GM23338 (cell line): ENCODE results near the gene TCF12.

ENCODE experiments used
- EZH2 ChIP-seq: fragments of 200-600 bp; sonication (generic); IDR thresholded peaks from one replicate; pipeline ENCODE4 v1.8.0; 2017; ENCODE audit warnings: antibody characterized with exemption, mild to moderate bottlenecking, low read depth; ENCODE audit not compliant: unreplicated experiment
- EZH2phosphoT487 ChIP-seq: fragments of 200-600 bp; sonication (generic); IDR thresholded peaks from one replicate; pipeline ENCODE4 v1.8.1; 2018; ENCODE audit warnings: antibody characterized with exemption; ENCODE audit not compliant: unreplicated experiment
- POLR2AphosphoS5 ChIP-seq: IDR thresholded peaks from 2 replicates; pipeline ENCODE4 v1.6.1; 2016; ENCODE audit warnings: antibody characterized with exemption, low read depth
- TF ChIP-seq, protein P1 (sequence below), 2 experiments: fragments of 200-600 bp in 1 of 2; sonication (generic) in 1 of 2; conservative IDR thresholded peaks; 2 replicates each; pipeline versions ENCODE4 v1.5.1 to v1.6.1; 2016 to 2017; ENCODE audit warnings: antibody characterized with exemption in 2 of 2, low read depth in 2 of 2, mild to moderate bottlenecking in 2 of 2, moderate library complexity in 1 of 2
- TF ChIP-seq, protein P2 (sequence below): IDR thresholded peaks from one replicate; pipeline ENCODE4 v1.6.1; 2018; ENCODE audit warnings: antibody characterized with exemption; ENCODE audit not compliant: unreplicated experiment

GRCh38 chr15:57288926-57289580, 370.6 kb downstream of the TCF12 start:
- TF ChIP-seq, protein P1, sequence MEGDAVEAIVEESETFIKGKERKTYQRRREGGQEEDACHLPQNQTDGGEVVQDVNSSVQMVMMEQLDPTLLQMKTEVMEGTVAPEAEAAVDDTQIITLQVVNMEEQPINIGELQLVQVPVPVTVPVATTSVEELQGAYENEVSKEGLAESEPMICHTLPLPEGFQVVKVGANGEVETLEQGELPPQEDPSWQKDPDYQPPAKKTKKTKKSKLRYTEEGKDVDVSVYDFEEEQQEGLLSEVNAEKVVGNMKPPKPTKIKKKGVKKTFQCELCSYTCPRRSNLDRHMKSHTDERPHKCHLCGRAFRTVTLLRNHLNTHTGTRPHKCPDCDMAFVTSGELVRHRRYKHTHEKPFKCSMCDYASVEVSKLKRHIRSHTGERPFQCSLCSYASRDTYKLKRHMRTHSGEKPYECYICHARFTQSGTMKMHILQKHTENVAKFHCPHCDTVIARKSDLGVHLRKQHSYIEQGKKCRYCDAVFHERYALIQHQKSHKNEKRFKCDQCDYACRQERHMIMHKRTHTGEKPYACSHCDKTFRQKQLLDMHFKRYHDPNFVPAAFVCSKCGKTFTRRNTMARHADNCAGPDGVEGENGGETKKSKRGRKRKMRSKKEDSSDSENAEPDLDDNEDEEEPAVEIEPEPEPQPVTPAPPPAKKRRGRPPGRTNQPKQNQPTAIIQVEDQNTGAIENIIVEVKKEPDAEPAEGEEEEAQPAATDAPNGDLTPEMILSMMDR (conservative IDR thresholded peaks at IDR 0.05; ENCODE audit: low read depth in 2 of 2), result no peak
- TF ChIP-seq EZH2, result no peak
- no peak for TF ChIP-seq EZH2phosphoT487
- TF ChIP-seq POLR2AphosphoS5, result no peak
- TF ChIP-seq, protein P2, sequence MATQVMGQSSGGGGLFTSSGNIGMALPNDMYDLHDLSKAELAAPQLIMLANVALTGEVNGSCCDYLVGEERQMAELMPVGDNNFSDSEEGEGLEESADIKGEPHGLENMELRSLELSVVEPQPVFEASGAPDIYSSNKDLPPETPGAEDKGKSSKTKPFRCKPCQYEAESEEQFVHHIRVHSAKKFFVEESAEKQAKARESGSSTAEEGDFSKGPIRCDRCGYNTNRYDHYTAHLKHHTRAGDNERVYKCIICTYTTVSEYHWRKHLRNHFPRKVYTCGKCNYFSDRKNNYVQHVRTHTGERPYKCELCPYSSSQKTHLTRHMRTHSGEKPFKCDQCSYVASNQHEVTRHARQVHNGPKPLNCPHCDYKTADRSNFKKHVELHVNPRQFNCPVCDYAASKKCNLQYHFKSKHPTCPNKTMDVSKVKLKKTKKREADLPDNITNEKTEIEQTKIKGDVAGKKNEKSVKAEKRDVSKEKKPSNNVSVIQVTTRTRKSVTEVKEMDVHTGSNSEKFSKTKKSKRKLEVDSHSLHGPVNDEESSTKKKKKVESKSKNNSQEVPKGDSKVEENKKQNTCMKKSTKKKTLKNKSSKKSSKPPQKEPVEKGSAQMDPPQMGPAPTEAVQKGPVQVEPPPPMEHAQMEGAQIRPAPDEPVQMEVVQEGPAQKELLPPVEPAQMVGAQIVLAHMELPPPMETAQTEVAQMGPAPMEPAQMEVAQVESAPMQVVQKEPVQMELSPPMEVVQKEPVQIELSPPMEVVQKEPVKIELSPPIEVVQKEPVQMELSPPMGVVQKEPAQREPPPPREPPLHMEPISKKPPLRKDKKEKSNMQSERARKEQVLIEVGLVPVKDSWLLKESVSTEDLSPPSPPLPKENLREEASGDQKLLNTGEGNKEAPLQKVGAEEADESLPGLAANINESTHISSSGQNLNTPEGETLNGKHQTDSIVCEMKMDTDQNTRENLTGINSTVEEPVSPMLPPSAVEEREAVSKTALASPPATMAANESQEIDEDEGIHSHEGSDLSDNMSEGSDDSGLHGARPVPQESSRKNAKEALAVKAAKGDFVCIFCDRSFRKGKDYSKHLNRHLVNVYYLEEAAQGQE, result no peak
